GM23338 (cell line): Measurements from ENCODE around the gene KIAA1217.

Experiments
- CREB1 ChIP-seq: fragments of 250-450 bp; sonication (Bioruptor Pico); IDR thresholded peaks from 2 replicates; pipeline ENCODE4 v1.5.0; 2020; ENCODE audit warnings: low read depth, mild to moderate bottlenecking, moderate library complexity
- CTCF ChIP-seq, 2 experiments: fragments of 200-600 bp in 1 of 2; sonication (generic) in 1 of 2; conservative IDR thresholded peaks; 2 replicates each; pipeline versions ENCODE4 v1.5.1 to v1.6.1; 2016 to 2017; ENCODE audit warnings: antibody characterized with exemption in 2 of 2, low read depth in 2 of 2, mild to moderate bottlenecking in 2 of 2, moderate library complexity in 1 of 2
- EZH2 ChIP-seq: fragments of 200-600 bp; sonication (generic); IDR thresholded peaks from one replicate; pipeline ENCODE4 v1.8.0; 2017; ENCODE audit warnings: antibody characterized with exemption, mild to moderate bottlenecking, low read depth; ENCODE audit not compliant: unreplicated experiment
- EZH2phosphoT487 ChIP-seq: fragments of 200-600 bp; sonication (generic); IDR thresholded peaks from one replicate; pipeline ENCODE4 v1.8.1; 2018; ENCODE audit warnings: antibody characterized with exemption; ENCODE audit not compliant: unreplicated experiment
- JUNB ChIP-seq: IDR thresholded peaks from one replicate; pipeline ENCODE4 v1.6.1; 2016; ENCODE audit warnings: antibody characterized with exemption; ENCODE audit not compliant: unreplicated experiment
- POLR2AphosphoS5 ChIP-seq: IDR thresholded peaks from 2 replicates; pipeline ENCODE4 v1.6.1; 2016; ENCODE audit warnings: antibody characterized with exemption, low read depth

- no peak for TF ChIP-seq CTCF (conservative IDR thresholded peaks at IDR 0.05; ENCODE audit: low read depth in 2 of 2)
- TF ChIP-seq JUNB: no peak
- TF ChIP-seq EZH2: no peak
- TF ChIP-seq CREB1 (CRISPR knock-in tag): no peak
- no peak for TF ChIP-seq POLR2AphosphoS5
- TF ChIP-seq EZH2phosphoT487: no peak
Observed at GRCh38 chr10:24251547-24251946, 42.6 kb downstream of the KIAA1217 start.
